GM10847 (cell line): Measurements from ENCODE around the gene LCAT.

ENCODE experiments used
- POLR2A ChIP-seq: IDR thresholded peaks from 2 replicates; pipeline ENCODE4 v1.6.1; 2011; ENCODE audit not compliant: insufficient read length; ENCODE audit errors: extremely low read depth

The LCAT gene

DNA sequence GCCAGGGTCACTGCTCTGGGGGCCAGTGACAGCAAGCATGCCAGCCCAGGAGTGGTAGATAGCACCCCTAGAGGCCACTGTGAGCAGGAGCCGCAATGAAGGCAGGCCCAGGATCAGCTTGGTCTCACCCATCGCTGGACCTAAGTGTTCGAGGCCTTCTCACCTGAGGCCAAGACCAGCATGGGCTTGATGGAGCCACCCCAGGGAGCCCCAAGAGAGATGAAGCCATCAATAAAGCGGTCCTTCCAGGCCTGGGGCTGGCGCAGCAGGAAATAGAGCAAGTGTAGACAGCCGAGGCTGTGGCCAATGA lies 1.8 kb downstream of the LCAT start:
- TF ChIP-seq POLR2A = no peak

DNA sequence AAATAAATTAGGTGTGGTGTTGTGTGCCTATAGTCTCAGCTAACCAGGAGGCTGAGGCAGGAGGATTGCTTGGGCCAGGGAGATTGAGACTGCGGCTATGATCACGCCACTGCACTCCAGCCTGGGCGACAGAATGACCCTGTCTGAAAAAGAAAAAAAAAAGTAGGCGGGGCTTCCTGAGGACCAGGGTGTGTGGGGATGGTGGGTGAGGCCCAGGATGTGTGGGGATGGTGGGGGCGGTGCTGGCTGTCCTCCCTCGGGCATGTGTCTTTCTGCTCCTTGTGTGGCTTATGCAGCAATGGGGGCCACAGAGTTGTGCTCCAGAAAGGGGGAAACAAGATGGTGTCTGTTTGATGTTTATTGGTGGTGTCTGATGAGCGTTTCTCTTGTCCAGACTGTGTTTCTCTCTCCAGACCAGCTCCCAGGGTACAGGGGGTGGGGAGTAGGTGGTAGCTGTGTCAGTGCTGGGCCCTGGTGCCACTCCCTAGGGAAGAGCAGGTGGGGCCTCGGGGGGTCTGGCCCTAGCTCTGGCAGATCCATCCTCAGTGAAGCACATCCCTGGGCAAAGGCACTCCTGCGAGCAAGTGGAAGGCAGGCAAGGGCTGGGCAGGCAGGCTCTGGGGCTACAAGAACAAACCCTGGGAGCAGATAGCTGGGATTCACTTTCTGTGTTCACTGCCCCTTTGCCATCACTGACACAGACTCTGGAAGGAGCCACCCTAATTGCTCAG lies 2.3 kb downstream of the LCAT start:
- TF ChIP-seq POLR2A = no peak

DNA sequence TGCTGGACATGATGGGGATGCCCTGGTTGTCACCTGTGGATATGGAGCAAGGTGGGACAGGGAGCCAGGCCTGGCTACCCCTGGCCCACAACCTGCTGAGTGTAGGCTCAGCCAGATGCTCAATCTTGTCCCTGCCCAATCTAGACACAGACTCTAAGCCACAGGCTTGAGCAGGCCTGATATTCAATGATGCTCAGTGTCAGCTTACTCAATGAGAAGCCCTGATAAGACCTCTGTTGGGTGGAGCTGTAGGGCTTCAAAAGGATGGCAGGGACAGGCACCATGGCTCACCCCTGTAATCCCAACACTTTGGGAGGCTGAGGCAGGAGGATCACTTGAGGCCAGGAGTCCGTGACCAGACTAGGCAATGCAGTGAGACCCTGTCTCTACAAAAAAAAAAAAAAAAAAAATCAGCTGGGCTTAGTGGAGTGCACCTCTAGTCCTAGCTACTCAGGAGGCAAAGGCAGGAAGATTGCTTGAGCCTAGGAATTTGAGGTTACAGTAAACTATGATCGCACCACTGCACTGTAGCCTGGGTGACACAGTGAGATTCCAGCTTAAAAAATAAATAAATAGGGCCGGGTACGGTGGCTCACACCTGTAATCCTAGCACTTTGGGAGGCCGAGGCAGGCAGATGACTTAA lies 3.4 kb downstream of the LCAT start:
- no peak for TF ChIP-seq POLR2A

DNA sequence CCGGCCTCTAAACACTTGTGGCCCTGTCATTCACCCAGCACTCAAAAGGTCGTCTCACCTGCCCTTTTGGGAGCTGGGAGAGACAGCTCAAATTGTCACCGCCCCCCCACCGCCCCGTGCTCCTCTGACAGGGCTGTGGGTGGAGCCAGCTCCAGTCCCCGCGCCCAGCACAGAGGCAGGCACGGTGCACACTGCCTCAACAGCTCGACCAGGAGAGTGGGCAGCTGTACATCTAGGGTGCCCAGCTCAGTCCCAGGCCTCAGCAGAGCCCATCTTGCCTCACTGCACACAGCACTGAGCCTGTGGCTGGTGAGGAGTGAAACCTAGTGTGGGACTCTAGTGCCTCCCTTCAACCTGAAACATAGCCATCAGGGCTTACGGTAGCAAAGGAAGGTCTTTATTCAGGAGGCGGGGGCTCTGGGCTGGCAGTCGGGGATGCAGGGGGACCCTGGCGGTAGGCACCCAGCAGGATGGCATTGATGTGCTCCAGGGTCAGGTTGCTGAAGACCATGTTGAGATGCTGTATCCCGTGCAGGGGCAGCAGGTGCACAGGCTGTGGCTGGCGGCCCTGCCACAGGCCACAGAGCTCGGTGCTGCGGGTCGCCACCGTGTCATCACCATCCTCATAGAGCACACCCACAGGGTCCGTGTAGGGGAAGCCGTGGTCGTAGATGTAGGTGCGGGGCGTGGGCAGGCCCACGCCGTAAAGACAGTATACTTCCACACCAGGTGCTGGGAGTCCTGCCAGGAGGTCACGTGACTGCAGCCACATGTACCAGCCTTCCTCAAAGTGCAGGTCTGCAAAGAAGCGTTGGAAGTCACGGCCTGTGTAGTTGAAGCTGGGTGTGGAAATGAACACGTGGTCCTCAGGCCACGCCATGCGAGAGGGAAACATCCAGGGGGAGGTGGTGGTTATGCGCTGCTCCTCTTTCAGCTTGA lies 4.1 kb downstream of the LCAT start:
- TF ChIP-seq POLR2A = no peak

DNA sequence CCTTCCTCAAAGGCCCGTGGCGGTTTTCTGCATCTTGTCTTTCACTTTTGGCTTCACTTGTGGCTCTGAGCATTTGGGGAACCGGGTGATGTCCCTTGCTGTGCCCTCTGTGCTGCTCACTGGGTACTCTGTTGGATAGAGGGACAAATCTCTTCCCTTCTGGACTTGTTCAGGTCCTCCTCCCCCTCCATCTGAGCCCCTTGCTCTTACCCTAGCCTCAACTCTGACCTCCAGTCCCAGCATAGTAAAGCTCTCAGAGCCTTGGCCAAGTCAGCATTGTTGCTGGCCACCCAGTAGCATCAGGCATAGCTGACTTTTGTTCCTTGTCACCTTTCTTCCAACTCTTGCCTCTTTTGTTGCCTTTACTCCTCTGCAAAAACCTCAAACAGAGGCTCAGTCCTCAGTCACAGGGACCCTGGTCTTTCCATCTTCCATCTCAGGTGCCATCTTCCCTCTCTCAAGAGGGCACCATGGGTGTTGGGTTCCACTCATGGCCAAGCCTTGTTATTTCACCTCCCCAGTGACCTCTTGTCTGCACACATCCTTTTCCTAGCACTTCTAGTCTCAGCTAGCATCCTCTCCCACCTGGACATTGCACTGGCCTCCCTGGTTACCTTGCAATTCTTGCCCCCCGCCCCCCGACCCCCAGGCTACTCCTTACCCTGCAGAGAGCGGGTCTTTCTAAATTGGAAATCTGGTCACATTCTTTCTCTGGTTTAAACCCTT lies 6.9 kb downstream of the LCAT start:
- TF ChIP-seq POLR2A = peak; percentile 6

DNA sequence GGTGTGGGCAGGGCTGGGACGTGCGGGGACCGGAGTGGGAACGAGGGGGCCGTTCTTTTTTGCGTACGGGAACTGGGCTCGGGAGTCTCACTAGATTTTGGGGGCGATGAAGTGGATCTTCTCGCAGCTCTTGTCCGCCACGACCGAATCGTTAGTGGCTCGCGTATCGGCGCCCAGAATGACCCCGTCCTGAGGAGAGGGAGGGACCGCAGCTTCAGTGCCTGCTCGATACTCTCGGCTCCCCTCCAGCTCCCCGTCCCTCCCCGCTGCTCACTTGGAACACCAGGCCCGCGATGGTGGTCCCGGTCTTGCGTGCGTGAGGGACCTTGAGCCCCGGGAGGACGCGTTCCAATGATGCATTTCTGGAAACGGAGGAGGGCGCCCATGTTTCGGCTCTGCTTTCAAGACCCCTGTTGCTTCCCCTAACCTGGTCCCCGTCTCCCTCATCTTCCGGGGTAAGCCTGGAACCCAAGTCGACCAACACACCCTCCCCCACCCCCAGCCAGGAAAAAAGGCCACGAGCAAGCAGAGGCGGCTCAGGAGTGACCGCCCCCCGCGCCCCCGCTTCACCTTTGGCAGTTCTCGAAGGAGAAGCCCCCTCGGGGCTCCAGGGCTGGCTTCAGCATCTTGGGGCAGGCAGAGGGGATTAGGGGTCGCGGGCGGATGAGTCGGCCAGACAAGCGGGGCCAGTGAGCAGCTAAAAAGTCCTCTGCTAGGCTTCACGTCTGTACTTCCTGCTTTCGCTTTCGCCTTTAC lies 7.6 kb downstream of the LCAT start, which contains the start of gene PSMB10:
Gene PSMB10 (minus strand): TSS at position 727 of the 756 bp plus-strand sequence. CDS start 101 bp downstream, at position 626.
- peak; percentile 63 for TF ChIP-seq POLR2A

DNA sequence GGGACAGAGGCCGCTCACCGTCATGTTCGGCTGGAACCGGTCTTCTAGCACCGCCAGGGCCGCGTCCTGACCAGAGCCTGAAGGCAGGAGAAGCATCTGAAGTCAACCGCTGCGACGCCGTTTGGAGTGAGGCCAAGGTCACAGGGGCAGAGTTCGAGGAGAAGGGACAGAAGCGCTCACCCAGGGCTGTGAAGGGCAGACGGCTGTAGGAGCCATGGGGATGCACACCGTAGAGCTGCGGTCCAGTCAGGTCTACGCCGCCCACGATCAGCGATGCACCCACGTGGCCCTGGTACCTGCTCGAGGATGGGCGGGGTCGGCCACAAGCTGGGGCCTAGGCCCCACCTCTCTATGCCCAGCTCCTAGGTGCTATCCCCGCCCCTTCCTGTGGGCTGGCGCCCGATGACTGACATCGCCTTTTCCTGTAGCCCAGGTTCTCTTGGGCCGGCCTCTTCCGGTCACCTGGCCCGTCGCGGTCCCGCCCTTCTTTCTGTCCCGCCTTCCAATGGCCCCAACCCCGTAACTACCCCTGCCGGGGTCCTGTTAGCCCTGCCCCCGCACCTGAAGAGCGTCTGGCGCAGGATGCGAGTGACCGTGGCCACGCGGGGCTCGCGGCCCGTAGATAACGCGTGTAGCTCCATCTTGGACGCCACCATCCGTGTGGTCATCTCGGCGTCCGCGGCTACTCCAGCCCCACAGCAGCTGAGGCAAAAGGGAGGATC lies 8.4 kb downstream of the LCAT start:
- peak; percentile 80 for TF ChIP-seq POLR2A

DNA sequence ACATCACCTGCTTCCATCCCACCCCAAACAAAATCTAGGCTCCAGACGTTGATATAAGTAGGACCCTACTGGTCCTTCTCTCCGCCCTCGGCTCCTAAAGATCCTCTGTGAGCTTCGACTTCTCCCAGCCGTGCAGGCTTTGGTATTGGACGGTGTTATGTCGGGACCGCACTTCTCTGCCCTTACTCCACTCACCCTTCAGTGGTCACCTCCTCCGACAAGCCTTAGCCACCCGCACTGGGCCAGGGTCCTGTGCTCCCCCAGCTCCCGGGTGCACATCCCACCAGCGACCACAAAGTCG lies 8.9 kb downstream of the LCAT start:
- TF ChIP-seq POLR2A = no peak

DNA sequence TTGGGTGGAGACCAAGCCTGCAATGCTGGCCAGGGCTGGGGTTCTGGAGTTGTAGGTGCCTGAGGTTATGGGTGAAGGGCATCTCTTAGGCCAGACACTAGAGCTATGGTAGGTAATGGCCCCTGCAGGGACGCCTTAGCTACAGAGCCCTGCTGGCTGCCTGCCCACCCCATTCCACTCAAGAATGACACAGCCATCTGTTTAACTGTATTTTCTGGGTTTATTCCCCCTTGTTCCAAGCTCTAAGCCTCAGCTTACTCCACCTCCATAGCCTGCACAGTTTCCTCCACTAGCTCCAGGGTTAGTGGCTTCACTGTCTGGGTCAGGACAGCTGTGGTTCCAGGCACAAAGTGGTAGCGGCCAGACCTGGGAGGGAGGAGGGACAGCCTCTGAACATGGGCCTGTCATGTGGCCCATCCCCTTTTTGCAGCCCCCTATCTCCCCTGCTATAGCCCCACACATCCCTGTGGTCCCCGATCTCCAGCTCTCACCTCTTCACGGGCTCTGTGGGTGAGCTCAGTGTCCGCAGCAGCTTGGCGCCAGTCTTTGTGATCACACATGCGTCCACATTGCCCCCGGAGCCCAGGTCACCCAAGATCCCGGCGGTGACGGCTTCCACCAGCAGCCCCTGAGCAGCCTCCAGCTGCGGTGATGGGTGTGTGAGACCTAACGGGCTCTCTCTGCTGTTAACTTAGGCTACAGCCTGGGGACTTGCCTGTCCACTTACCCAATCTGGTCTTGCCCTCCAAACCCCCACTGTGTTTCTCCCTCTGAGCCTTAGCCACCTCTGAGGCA lies 9.4 kb downstream of the LCAT start:
- TF ChIP-seq POLR2A = no peak

DNA sequence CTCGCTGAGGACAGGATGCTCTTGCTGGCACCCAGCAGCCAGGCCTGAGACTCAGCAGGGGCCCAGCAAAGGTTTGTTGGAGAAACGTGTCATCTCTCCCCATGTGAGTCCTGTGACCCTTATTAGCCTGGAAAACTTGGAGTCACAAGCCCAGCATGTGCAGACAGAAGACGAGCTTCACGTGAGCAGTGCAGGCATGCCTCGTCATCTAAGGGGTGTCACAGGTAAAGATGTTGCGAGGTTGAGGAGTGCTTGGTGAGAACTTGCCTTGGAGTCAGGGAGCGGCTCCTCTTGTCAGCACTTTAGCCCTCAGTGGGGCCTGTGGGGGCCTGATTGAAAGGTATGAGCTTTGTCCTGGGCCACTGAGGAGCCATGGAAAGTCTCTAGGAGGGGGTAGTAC lies 10.1 kb downstream of the LCAT start:
- no peak for TF ChIP-seq POLR2A

DNA sequence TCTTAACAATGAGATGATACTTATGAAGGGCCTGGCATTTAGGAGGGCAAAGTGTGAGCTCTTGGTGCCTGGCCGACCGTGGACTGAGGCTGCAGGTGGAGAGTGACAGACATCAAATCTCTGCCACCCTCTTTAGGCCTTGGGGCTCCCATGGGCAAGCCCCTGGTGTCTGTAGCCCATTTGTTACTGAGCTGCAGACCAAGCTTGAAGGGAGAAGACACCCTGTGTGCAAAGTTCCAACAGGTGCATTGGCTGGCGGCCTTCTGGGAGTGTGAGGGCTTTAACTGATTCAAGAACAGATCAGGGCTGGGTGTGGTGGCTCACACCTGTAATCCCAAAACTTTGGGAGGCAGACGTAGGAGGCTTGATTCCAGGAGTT lies 11.5 kb downstream of the LCAT start:
- TF ChIP-seq POLR2A = no peak

DNA sequence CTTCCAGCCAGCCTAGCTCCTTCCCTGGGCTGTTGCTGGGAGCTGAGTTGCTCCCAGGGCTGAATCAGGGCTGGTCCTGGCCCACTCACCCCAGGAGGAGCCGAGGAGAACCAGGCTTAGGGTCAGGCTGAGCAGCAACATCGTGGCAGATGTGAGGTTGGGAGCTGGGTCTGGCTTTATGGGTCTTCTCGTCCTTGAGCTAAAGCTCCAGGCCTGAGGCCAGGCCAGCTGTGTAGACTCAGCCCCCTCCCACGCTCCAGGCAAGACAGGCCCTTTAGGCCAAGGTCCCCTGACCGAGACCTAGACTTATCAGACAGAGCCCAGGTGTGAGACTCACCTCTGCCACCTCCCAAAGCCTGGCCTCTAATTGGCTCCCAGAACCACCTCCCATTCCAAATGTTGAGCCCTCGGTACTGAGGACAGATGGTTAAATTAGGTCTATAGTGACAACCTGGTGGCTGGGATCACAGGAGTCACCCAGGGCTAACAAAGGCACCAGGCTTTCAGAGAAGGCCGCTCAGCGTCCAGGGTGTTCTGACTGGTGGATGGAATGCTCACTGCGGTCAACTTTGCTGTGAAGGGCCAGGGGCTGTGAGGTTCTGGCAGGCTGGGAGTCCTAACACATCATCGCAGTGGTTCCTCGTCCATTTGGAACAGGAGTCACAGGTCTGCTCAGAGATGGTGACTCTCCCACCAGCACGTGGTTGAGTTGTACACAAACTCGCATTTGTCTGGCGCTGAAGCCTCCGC lies 12.0 kb downstream of the LCAT start, which contains the start of gene CTRL:
Gene CTRL (minus strand): TSS at position 151 of the 750 bp plus-strand sequence. CDS start 10 bp downstream, at position 141.
- no peak for TF ChIP-seq POLR2A
